Kidney (tissue), 14 donors: ENCODE results near the gene CELF4. TPM values are rescaled to one million over a fixed set of nuclear protein-coding genes. Genes with fewer than 3 reads are reported as not detected.

Experiments used
- DNase-seq, 5 donors: peaks; one replicate each; pipeline ENCODE4 v3.0.0-alpha.2; 2013 to 2020
- FAIRE-seq: peaks from 2 replicates; lab custom pipeline; 2012; peaks lifted over from hg19 to GRCh38; lab: Jason Lieb, UNC
- H3K27ac ChIP-seq, 2 donors: one replicate each; pipeline ENCODE4 v1.7.0; 2013; ENCODE audit warnings: low read depth in 2 of 2, low read length in 2 of 2, inconsistent platforms in 1 of 2
- H3K27me3 ChIP-seq: one replicate; pipeline ENCODE4 v1.7.1; 2013; ENCODE audit warnings: low read length, inconsistent platforms; ENCODE audit not compliant: control insufficient read depth, insufficient read depth
- H3K36me3 ChIP-seq, 3 donors: one replicate each; pipeline versions ENCODE4 v1.7.0 to v1.7.1; 2013; ENCODE audit warnings: low read length in 3 of 3, control low read depth in 1 of 3, inconsistent platforms in 1 of 3; ENCODE audit not compliant: insufficient read depth in 3 of 3, control insufficient read depth in 2 of 3
- H3K4me1 ChIP-seq, 3 donors: one replicate each; pipeline versions ENCODE4 v1.7.0 to v1.7.1; 2013; ENCODE audit warnings: low read length in 3 of 3, inconsistent platforms in 1 of 3, low read depth in 1 of 3; ENCODE audit not compliant: control insufficient read depth in 2 of 3, insufficient read depth in 2 of 3
- H3K4me3 ChIP-seq, 3 donors: one replicate each; pipeline versions ENCODE4 v1.7.0 to v1.8.1; 2013; ENCODE audit warnings: low read length in 3 of 3, control low read depth in 1 of 3, inconsistent platforms in 1 of 3
- H3K9ac ChIP-seq, 3 donors: one replicate each; pipeline versions ENCODE4 v1.7.0 to v1.7.1; 2013; ENCODE audit warnings: low read length in 3 of 3, control low read depth in 1 of 3, inconsistent platforms in 1 of 3
- H3K9me3 ChIP-seq, 3 donors: one replicate each; pipeline versions ENCODE4 v1.7.0 to v1.7.1; 2013; ENCODE audit warnings: low read length in 3 of 3, control low read depth in 1 of 3, inconsistent platforms in 1 of 3; ENCODE audit not compliant: control insufficient read depth in 2 of 3, insufficient read depth in 1 of 3
- CTCF ChIP-seq: IDR thresholded peaks from 3 replicates; pipeline ENCODE4 v1.5.1; 2012; ENCODE audit warnings: mild to moderate bottlenecking, moderate library complexity, borderline replicate concordance; ENCODE audit not compliant: insufficient read depth; ENCODE audit errors: extremely low read depth
- intact Hi-C: fragments of 100-400 bp; cut with DNase I; formaldehyde crosslinking; loops from one replicate; pipeline ENCODE4 v1.11.1; 2022
- polyA plus RNA-seq: library from polyadenylated mRNA; stranded (reverse); fragments of 350-450 nt; fragmentation: Illumina TruSeq; extraction: RNeasy Lipid Tissue Mini Kit (QIAGEN cat#74804); gene quantifications from one replicate; pipeline ENCODE4 v1.2.3, GENCODE V29; 2014; ENCODE audit warnings: low read depth, low replicate concordance; ENCODE audit not compliant: insufficient read depth
- total RNA-seq: library from RNA; stranded (reverse); fragmentation: NEBNext Ultra II Directional; extraction: Animal tissue kit (Norgen Biotek cat#: 25700); gene quantifications from one replicate; pipeline ENCODE4 v1.2.1, GENCODE V29; 2021
- donor health status: control.
- donor health status: control.
- donor health status: control.
- donor health status: control.
- donor health status: control.
- donor health status: DM: yes; HTN: yes; CAD: no.
- donor health status: Normal renal cell carcinoma (clear cell type).

CELF4 gene
- total and polyA plus RNA-seq, 2 donors from 2014 or later = 0.85 to 1.5 TPM

GRCh38 chr18:37289423-37289822 lies 276.2 kb downstream of the CELF4 start:
- Histone ChIP-seq H3K9me3 (no peaks in the 10 kb centered on the region), H3K36me3 (no peaks in the 10 kb centered on the region), H3K4me1 (no peaks in the 10 kb centered on the region), H3K27me3 (no peaks in the 10 kb centered on the region), H3K4me3 (no peak overlapping the region), H3K27ac (no peak overlapping the region), H3K9ac (no peak overlapping the region)
- FAIRE-seq (no peak), DNase-seq (no peak)
- TF ChIP-seq CTCF = no peak
- intact Hi-C loops = no loop called here

DNA sequence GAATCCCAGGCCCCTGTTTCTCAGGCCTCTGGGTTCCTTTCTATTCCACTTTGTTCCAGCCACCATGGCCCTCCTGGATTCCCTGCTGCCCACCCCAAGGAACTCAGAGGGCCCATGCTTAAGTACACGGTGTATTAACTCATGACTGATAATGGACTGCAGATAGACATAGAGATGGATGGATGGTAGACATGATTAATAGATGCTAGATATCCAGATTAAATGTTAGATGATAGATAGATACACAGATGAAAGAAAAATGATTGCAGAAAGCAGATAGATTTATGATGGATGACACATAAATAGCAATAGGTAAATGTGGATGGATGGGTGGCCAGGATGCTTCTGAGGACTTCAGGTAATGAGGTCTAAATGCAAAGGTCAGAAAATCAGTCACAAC lies 278.0 kb downstream of the CELF4 start:
- Histone ChIP-seq H3K9me3 (no peaks in the 10 kb centered on the region), H3K27ac (no peak overlapping the region), H3K36me3 (no peaks in the 10 kb centered on the region), H3K9ac (no peak overlapping the region), H3K4me1 (no peaks in the 10 kb centered on the region), H3K27me3 (no peaks in the 10 kb centered on the region), H3K4me3 (no peak overlapping the region)
- FAIRE-seq = no peak
- no peak for TF ChIP-seq CTCF
- no peak for DNase-seq
- intact Hi-C loops = no loop called here

GRCh38 chr18:37286801-37287200 lies 278.8 kb downstream of the CELF4 start:
- no peak for DNase-seq
- H3K4me1 ChIP-seq = no peaks in the 10 kb centered on the region
- no peaks in the 10 kb centered on the region for H3K36me3 ChIP-seq
- H3K9ac ChIP-seq = no peak overlapping the region
- TF ChIP-seq CTCF = no peak
- H3K27me3 ChIP-seq = no peaks in the 10 kb centered on the region
- H3K27ac ChIP-seq = no peak overlapping the region
- H3K9me3 ChIP-seq = no peaks in the 10 kb centered on the region
- intact Hi-C loops = no loop called here
- FAIRE-seq = no peak
- H3K4me3 ChIP-seq = no peak overlapping the region

- Histone ChIP-seq H3K4me1 (no peaks in the 10 kb centered on the region), H3K36me3 (no peaks in the 10 kb centered on the region), H3K27ac (no peak overlapping the region), H3K27me3 (no peaks in the 10 kb centered on the region), H3K9ac (no peak overlapping the region), H3K4me3 (no peak overlapping the region), H3K9me3 (no peaks in the 10 kb centered on the region)
- no peak for TF ChIP-seq CTCF
- DNase-seq (peak in 4 of 5 donors; percentile 47 to 58 (median 50)), FAIRE-seq (no peak)
- intact Hi-C loops = no loop called here
Observed at GRCh38 chr18:37285825-37286224, 279.8 kb downstream of the CELF4 start.
